ENCODE data around the gene DHX15. TPM values are rescaled to one million over a fixed set of nuclear protein-coding genes. Genes with fewer than 3 reads are reported as not detected.

DHX15 gene
- 100 to 1,000 TPM; 216 to 222 TPM for total RNA-seq

- ATAC-seq (peak; percentile 94), DNase-seq (peak; percentile 95)
- Mint-ChIP-seq H3K36me3 (ENCODE audit: low read depth) (peaks cover 39% of the 10 kb centered on the region), H3K27ac (peak within 1 kb of the TSS; percentile 99), H3K4me1 (ENCODE audit: low read depth) (peaks cover 31% of the 10 kb centered on the region), H3K27me3 (no peaks in the 10 kb centered on the region), H3K9me3 (no peaks in the 10 kb centered on the region), H3K4me3 (peak within 1 kb of the TSS; percentile 92)
- no peak for TF ChIP-seq CTCF (IDR thresholded peaks at IDR 0.05)
- intact Hi-C loops (cut with micrococcal nuclease), result no loop called here
- CTCF ChIA-PET, result interaction anchor here (0.6 to 1.7 kb wide), 3 partner anchors 10 to 728 kb away, joined by 3 to 5 read pairs (median 4); partner anchors contain the start of gene ZCCHC4
- POLR2A ChIA-PET, result interaction anchor here (0.6 to 6.7 kb wide), 7 partner anchors 10 to 704 kb away, joined by 3 to 73 read pairs (median 4); partner anchors contain the start of gene SEPSECS
These were observed at the start of gene DHX15 for GRCh38 chr4:24584211-24584850. Gene DHX15, minus strand, starts transcription at chr4:24584554. Its CDS starts 161 bp downstream, at chr4:24584393.

GRCh38 chr4:24632011-24632410, 47.7 kb upstream of the DHX15 start:
- ChIA-PET POLR2A (no interaction called here), CTCF (no interaction called here)
- TF ChIP-seq CTCF (IDR thresholded peaks at IDR 0.05), result no peak
- Mint-ChIP-seq H3K4me3 (no peak overlapping the region), H3K27ac (no peak overlapping the region), H3K4me1 (ENCODE audit: low read depth) (no peaks in the 10 kb centered on the region), H3K27me3 (peaks cover 11% of the 10 kb centered on the region), H3K36me3 (ENCODE audit: low read depth) (no peaks in the 10 kb centered on the region), H3K9me3 (no peaks in the 10 kb centered on the region)
- ATAC-seq (no peak), DNase-seq (no peak)
- intact Hi-C loops (cut with micrococcal nuclease), result no loop called here

GRCh38 chr4:24630937-24631336, 46.6 kb upstream of the DHX15 start:
- Mint-ChIP-seq H3K9me3 (no peaks in the 10 kb centered on the region), H3K27ac (no peak overlapping the region), H3K36me3 (ENCODE audit: low read depth) (no peaks in the 10 kb centered on the region), H3K4me3 (no peak overlapping the region), H3K4me1 (ENCODE audit: low read depth) (no peaks in the 10 kb centered on the region), H3K27me3 (peaks cover 11% of the 10 kb centered on the region)
- no peak for DNase-seq
- TF ChIP-seq CTCF (IDR thresholded peaks at IDR 0.05), result no peak
- ChIA-PET POLR2A (no interaction called here), CTCF (no interaction called here)
- intact Hi-C loops (cut with micrococcal nuclease), result no loop called here
- no peak for ATAC-seq

- ATAC-seq, result no peak
- no peak for TF ChIP-seq CTCF (IDR thresholded peaks at IDR 0.05)
- Mint-ChIP-seq H3K4me1 (ENCODE audit: low read depth) (no peaks in the 10 kb centered on the region), H3K27me3 (peaks cover 15% of the 10 kb centered on the region), H3K27ac (no peak overlapping the region), H3K36me3 (ENCODE audit: low read depth) (no peaks in the 10 kb centered on the region), H3K9me3 (peaks cover 4% of the 10 kb centered on the region), H3K4me3 (no peak overlapping the region)
- intact Hi-C loops (cut with micrococcal nuclease), result no loop called here
- ChIA-PET CTCF (no interaction called here), POLR2A (no interaction called here)
- no peak for DNase-seq
These were observed 40.7 kb upstream of the DHX15 start for GRCh38 chr4:24625091-24625490.

GRCh38 chr4:24624381-24624780, 40.0 kb upstream of the DHX15 start:
- DNase-seq (no peak), ATAC-seq (no peak)
- intact Hi-C loops (cut with micrococcal nuclease), result no loop called here
- H3K9me3 Mint-ChIP-seq, result peaks cover 8% of the 10 kb centered on the region
- ChIA-PET POLR2A (no interaction called here), CTCF (no interaction called here)
- peaks cover 16% of the 10 kb centered on the region for H3K27me3 Mint-ChIP-seq
- no peaks in the 10 kb centered on the region for H3K4me1 Mint-ChIP-seq (ENCODE audit: low read depth)
- no peak overlapping the region for H3K27ac Mint-ChIP-seq
- no peak overlapping the region for H3K4me3 Mint-ChIP-seq
- H3K36me3 Mint-ChIP-seq (ENCODE audit: low read depth), result no peaks in the 10 kb centered on the region
- TF ChIP-seq CTCF (IDR thresholded peaks at IDR 0.05), result no peak
